Activated CD8-positive, alpha-beta memory T cell treated with anti-CD3 and anti-CD28 coated beads, Interleukin-2, amount 50 U/mL, for 4 hours (primary cell): Measurements from ENCODE around the gene NMS.

Source experiments
- DNase-seq: peaks from one replicate; pipeline ENCODE4 v3.0.0-alpha.2; 2020

Gene NMS

DNA sequence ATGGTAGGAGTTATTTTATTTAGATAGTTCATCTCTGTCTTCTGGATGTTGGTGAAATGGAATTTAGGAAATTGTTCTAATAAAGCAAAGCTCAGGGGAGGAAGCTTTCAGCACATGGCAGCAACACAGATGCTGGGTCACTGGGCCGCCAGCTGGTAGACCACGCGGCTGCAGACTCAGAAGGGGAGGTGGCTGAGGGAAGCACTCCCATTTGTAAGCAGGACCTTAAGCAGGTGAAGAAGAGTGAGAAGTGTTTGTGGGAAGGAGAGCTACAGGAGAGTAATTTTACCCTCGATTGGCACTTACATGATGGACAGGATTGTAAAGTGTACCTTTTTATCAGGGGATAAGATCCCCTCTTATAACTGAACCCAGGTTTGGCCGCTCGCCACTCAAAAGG lies 24.4 kb downstream of the NMS start:
- no peak for DNase-seq

DNA sequence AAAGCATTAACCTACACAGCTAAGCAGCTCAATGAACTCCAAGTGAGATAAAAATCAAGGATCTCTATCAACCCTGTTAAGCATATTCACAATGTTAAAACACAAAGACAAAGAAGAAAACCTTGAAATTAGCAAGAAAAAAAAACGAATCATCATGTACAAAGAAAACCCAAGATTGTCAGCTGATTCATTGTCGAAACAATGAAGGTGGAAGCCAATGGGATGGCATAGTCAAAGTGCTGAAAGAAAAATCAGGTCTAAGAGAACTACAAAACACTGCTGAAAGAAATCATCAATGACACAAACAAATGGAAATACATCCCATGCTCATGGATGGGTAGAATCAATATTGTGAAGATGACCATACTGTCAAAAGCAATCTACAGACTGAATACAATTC lies 32.5 kb downstream of the NMS start:
- DNase-seq, result no peak

DNA sequence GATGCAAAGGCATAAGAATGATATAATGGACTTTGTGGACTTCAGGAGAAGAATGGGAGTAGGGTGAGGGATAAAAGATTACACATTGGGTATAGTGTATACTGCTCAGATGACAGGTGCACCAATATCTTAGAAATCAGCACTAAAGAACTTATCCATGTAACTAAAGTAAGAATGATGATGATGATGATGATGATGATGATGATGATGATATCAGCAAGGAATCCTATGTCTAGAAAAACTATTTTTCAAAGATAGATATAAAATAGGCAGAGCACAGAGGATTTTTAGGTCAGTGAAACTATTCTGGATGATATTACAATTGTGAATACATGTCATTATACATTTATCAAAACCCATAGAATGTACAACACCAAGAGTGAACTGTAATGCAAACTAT lies 34.3 kb downstream of the NMS start:
- no peak for DNase-seq

DNA sequence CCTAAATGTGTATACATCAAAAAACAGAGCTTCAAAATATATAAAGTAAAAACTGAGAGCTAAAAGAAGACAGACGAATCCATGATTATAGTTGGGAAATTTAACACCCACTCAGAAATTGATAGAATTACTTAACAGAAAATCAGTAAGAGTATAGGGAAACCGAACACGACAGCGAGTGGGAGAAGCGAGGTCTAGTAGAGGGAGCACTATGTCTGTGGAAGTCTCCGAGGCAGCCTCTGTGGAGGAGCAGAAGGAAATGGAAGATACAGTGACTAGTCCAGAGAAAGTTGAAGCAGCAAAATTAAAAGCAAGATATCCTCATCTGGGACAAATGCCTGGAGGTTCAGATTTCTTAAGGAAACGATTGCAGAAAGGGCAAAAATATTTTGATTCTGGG lies 38.8 kb downstream of the NMS start:
- DNase-seq, result no peak

DNA sequence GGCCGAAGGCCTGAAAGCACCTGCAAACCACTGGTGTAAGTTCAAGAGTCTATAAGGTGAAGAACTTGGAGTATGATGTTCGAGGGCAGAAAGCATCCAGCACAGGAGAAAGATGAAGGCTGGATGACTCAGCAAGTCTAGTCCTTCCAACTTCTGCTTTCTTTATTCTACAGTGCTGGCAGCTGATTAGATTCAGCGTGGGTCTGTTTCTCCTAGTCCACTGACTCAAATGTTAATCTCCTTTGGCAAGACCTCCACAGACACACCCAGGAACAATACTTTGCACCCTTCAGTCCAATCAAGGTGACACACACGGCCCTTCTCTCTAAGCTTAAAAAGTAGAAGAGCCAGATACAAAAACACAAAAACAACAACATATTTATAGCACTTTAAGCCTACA lies 43.4 kb downstream of the NMS start:
- DNase-seq, result no peak

DNA sequence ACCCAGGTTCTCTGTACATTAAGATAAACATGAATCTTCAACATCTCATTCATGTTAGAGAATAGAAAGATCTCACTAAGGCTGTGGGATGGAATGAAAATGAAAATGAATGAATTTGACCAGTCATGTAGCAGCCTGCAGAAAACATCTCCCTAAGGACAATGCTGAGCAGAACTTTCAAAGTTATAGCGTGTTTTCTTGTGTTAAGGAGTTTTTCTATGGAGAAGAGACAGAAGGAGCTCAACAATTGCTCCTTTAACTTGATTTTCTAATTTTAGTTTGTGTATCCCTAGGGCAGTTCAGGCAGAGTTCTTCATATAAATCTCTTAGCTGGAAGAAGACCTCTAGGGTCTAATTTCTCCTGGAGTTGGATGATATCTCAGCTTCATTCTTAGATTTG lies 47.3 kb downstream of the NMS start:
- no peak for DNase-seq

DNA sequence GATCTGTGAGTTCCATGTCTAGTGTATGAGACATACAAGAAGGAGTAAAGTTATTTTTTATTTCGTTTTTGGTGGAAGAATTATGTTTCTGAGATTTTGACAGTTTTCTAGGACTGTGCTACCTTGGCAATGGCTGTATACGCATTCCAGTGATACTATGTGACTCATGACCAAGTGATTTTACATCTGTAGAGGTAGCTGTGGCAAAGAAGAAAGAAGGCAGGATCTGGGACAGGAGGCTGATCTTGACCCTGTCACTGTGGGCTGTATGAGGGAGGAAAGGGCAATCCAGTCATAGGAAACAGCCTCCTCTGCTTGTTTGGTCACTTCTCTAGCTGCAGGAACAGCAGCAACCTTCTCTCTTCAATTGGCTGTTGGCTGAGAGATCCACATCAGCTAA lies 48.5 kb downstream of the NMS start:
- no peak for DNase-seq

DNA sequence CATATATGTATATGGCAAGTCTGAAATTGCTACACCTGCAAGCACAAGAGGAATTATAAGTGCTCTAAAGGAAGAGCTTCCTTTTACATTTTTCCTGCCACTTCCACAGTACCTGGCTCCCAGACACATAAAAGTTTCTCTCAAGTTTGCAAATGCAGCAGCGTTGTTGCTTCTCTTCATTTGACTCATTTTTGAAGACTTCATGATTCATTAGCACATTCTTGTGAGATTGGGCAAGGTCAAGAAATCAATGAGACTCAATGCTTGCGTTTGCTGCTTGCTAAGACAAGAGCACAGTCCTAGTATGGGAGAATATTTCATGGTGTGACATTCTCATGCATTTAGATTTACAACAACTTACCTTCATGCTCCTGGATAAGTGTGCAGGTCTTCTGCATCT lies 49.9 kb downstream of the NMS start:
- no peak for DNase-seq

DNA sequence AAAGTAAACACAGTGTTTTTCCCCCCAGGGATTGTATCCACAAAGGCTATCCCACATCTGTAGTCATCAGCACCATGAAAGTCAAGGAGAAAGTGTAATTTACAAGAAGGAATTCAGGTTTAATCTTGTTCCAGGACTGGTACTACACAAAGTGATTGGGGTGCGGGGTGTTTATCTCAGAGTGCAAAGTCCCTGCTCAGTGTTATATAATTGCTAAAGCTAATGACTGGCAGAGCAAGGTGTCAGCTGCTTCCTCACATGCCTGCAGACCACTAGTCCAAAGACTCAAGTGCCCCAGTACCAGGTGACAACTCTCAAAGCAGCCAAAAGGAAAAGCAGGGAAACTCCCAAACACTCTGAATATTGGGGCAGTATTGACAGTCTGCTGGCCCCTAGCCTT lies 52.1 kb downstream of the NMS start:
- no peak for DNase-seq

DNA sequence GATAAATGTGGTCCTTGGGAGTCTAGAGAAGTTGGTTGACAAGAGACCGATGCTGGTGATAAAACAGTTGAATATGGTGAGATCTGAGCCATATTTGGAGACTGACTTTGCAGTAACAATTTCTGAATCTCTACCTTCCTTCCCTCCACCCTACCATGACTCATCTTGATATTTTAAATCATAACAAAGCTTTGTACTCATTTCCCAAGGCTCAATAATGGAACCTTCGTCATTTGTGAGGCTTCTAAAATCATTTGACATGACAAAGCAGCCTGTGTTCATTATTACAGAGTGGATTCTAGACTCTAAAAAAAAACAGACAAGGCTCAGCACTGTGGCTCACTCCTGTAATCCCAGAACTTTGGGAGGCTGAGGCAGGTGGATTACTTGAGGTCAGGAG lies 54.0 kb downstream of the NMS start:
- DNase-seq, result no peak

DNA sequence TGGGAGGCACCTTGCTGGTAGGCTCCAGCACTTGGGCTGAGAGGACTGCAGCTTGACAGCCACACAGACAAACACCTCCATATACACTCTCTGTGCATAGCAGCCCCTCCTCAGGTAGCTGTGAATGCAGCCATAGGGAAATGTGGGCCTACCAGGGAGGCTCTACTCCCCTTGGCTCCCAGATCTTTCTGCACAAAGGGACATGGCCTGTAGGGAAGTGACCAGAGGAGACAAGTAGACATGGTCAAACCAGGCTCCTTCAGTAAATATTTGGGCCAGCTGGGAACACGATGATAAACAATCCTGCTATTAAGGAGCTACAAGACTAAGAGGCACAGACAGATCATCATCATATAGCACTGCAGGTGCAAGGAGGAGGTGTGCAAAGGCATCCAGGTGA lies 56.6 kb downstream of the NMS start:
- no peak for DNase-seq

DNA sequence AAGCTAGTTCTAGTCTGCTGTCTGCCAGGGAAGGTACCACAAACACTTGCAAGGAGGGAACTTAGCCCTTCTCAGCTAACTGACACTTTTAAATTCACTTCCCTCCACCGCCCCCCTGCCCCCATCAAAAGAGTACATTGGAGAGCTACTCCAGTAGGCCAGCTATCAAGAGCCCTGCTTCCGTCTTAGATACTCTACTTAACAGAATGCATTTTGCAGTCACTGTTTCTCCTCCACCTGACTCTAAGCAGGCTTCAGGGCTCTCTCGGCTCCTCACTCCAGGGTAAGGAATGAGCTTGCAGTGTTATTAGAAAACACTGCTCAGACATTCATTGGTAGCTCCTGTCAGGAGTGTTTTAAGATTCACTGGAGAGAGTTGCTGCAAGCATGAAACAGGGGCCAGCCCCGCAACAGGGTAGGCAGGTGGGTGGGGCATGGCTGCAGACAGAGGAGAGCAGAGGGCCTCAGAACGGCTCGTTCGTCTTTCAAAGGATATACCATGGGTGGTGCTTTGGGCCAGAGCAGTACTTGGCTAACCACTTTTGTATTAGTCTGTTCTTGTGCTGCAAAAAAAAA lies 57.2 kb downstream of the NMS start:
- DNase-seq, result no peak

DNA sequence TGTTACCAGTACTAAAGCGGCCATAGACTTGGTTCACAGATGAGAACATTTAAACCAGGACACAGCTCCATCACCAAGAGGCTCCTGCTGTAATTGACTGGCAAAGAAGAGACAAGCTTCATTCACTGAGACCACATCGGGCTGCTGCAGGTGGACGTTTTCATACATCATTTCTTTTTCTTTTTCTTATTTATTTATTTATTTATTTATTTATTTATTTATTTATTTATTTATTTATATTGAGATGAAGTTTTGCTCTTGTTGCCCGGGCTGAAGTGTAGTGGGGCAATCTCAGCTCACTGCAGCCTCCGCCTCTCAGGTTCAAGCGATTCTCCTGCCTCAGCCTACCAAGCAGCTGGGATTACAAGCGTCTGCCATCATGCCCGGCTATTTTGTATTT lies 58.9 kb downstream of the NMS start:
- no peak for DNase-seq

DNA sequence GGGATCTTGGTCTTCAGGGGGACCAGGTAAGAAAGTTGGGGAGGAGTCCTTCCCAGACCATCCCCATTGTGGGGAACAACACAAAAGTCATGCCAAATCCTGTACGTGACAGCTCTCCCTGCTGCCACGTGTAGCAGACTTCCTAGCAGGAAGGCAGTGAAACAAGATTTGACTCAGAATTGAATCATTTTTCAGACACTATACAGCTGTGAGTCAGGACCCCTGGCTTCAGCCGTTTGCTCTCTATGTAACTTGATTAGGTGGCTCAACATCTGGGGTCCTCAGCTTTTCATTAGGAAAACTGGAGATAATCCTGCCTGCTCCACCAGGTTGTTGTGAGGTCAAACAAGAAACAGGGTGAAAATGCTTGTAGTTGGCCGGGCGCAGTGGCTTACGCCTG lies 59.6 kb downstream of the NMS start:
- no peak for DNase-seq
